NOMO-1 (cell line): ENCODE data around the gene U2AF1L4.
"Not testable (repeated sequence)": the region's sequence is repeated elsewhere in the genome, so short reads cannot be mapped to it uniquely, and the experiment has no call there.

Experiments
- DNase-seq, 2 experiments: peaks; one replicate each; lab custom pipeline; 2025; ENCODE audit not compliant: unreplicated experiment in 2 of 2; lab: John Stamatoyannopoulos, UW

Gene U2AF1L4

GRCh38 chr19:35729021-35729420 lies 16.2 kb downstream of the U2AF1L4 start:
- no peak for DNase-seq

- DNase-seq, result no peak
Measured at GRCh38 chr19:35727956-35728706, 17.1 kb downstream of the U2AF1L4 start.

- no peak for DNase-seq
Measured at GRCh38 chr19:35727053-35727955, 17.9 kb downstream of the U2AF1L4 start.

- no peak for DNase-seq
Measured at GRCh38 chr19:35725216-35725861, 19.9 kb downstream of the U2AF1L4 start.

- no peak for DNase-seq
Measured at GRCh38 chr19:35724560-35724959, 20.7 kb downstream of the U2AF1L4 start.

- not testable (repeated sequence) for DNase-seq
Measured at GRCh38 chr19:35724132-35724531, 21.1 kb downstream of the U2AF1L4 start.

GRCh38 chr19:35723671-35724070 lies 21.5 kb downstream of the U2AF1L4 start:
- no peak for DNase-seq

- no peak for DNase-seq
Measured at GRCh38 chr19:35722897-35723296, 22.3 kb downstream of the U2AF1L4 start.

- no peak for DNase-seq
Measured at GRCh38 chr19:35722461-35722860, 22.8 kb downstream of the U2AF1L4 start.

- DNase-seq, result no peak
Measured at GRCh38 chr19:35721374-35721773, 23.8 kb downstream of the U2AF1L4 start.

GRCh38 chr19:35720648-35721047 lies 24.6 kb downstream of the U2AF1L4 start:
- no peak for DNase-seq

- DNase-seq, result no peak
Measured at GRCh38 chr19:35720163-35720524, 25.1 kb downstream of the U2AF1L4 start.

GRCh38 chr19:35719402-35720162 lies 25.6 kb downstream of the U2AF1L4 start:
- no peak for DNase-seq

- peak in 1 of 2 experiments; percentile 26 for DNase-seq
Measured at GRCh38 chr19:35718345-35719041, 26.7 kb downstream of the U2AF1L4 start.

GRCh38 chr19:35717665-35718344 lies 27.4 kb downstream of the U2AF1L4 start, which contains the start of gene KMT2B:
TSS of gene KMT2B (plus strand) at chr19:35718003. CDS start at chr19:35718019, 16 bp downstream.
- DNase-seq, result no peak

GRCh38 chr19:35716801-35717664 lies 28.2 kb downstream of the U2AF1L4 start:
- peak; percentile 92 to 97 for DNase-seq

GRCh38 chr19:35715981-35716800 lies 29.0 kb downstream of the U2AF1L4 start:
- DNase-seq, result no peak
